GM18519 (cell line): ENCODE measurements around the gene TNNI2.
"Not testable (repeated sequence)": the region's sequence is repeated elsewhere in the genome, so short reads cannot be mapped to it uniquely, and the experiment has no call there.

Experiments
- ATAC-seq: cut with Tn5 transposase; IDR thresholded peaks from one replicate; pipeline ENCODE4 v1.9.1; 2021; ENCODE audit warnings: mild to moderate bottlenecking, moderate library complexity; ENCODE audit not compliant: unreplicated experiment, low FRiP score

The TNNI2 gene

GRCh38 chr11:1882265-1883238, 43.8 kb downstream of the TNNI2 start:
- ATAC-seq = no peak

GRCh38 chr11:1883346-1884302, 44.8 kb downstream of the TNNI2 start:
- ATAC-seq = no peak

- no peak for ATAC-seq
Measured at GRCh38 chr11:1884303-1884700, 45.5 kb downstream of the TNNI2 start.

- ATAC-seq = not testable (repeated sequence)
Measured at GRCh38 chr11:1886551-1886950, 47.8 kb downstream of the TNNI2 start.

GRCh38 chr11:1887451-1888346, 48.9 kb downstream of the TNNI2 start:
- no peak for ATAC-seq

GRCh38 chr11:1888347-1888753, 49.6 kb downstream of the TNNI2 start:
- no peak for ATAC-seq

GRCh38 chr11:1888811-1889210, 50.0 kb downstream of the TNNI2 start:
- ATAC-seq = no peak

- ATAC-seq = no peak
Measured at GRCh38 chr11:1889224-1889930, 50.6 kb downstream of the TNNI2 start.

GRCh38 chr11:1889941-1890855, 51.4 kb downstream of the TNNI2 start:
- ATAC-seq = no peak
